ENCODE results near the gene IRX6.

The IRX6 gene

GRCh38 chr16:55367866-55368603 is 44.0 kb downstream of the IRX6 start:
- no peak for DNase-seq (ENCODE audit: low spot score)

GRCh38 chr16:55369151-55369550 is 45.1 kb downstream of the IRX6 start:
- no peak for DNase-seq (ENCODE audit: low spot score)

- DNase-seq (ENCODE audit: low spot score) = no peak
Observed at GRCh38 chr16:55370762-55371482, 46.9 kb downstream of the IRX6 start.

- no peak for DNase-seq (ENCODE audit: low spot score)
Observed at GRCh38 chr16:55372792-55373488, 48.9 kb downstream of the IRX6 start.

DNA sequence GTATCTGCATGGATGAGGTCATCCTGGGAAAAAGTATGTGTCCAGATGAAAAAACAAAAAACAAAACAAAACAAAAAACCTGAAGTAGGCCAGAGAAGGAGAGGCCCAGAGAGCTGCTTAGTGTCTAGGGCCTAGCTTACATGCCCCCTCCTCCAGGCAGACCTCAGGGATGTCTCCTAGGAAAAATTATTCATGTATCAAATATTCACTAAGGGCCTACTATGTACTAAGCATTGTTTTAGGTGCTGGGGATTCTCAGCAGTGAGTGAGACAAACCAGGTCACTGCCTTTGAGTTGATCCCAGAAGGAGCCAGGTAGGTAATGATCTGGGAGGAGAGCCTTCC is 49.5 kb downstream of the IRX6 start:
- no peak for DNase-seq (ENCODE audit: low spot score)

DNA sequence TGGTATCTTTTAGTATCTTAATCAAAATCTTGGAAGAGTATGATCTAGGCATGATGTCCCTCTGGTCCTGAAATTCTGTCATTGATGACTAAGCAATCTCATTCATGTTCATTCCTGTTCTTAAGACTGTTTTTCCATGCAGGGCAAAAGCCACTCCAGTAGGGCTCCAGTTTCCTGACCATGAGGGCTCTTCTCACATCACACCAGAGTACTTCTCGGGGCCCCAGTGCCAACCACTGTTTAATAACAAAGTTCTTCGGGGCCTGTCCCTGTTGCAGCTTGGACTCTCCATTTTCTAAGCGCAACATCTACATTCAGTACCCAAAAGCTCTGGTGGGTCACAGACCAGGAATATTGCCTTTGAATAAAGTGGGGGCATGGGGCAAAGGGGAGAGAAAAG is 52.0 kb downstream of the IRX6 start:
- no peak for DNase-seq (ENCODE audit: low spot score)

GRCh38 chr16:55376567-55377167 is 52.7 kb downstream of the IRX6 start:
- no peak for DNase-seq (ENCODE audit: low spot score)

DNA sequence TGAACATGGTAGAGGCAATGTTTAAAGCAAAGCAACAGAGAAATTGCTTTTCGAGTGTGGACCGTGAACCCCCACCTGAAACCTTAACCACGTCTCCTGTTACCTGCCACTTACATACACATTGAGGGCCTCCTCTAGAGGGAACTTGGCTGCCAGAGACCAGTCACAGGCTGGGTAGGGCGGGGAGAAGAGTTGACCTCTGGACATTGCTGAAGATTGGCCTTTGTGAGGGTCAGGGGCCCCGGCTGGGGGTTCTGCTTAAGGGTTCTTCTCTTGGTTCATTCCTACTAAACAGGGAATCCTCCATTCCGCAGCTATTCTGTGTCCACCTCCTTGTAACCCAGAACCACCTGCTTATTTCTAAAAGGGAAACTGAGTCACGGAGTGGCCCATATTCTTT is 53.8 kb downstream of the IRX6 start:
- no peak for DNase-seq (ENCODE audit: low spot score)

DNA sequence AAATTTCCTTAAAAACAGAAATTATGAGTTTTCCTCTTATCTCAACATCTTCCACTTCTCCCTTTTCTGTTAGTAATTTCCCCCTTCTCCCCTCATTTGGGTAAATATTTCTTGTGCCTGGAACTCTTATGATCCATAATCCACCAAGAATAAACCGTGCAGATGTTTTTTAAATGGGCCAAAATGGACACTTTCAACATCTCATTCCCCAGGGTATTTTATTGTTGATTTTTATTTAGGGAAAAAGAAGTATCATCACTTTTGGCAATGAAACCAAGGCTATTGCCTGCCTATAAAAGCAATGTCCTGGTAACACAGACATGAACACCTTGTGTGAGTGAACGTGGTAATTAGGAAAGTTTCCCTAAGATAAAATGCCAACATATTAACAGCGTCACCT is 54.6 kb downstream of the IRX6 start:
- no peak for DNase-seq (ENCODE audit: low spot score)

- no peak for DNase-seq (ENCODE audit: low spot score)
Observed at GRCh38 chr16:55379371-55379770, 55.4 kb downstream of the IRX6 start.

DNA sequence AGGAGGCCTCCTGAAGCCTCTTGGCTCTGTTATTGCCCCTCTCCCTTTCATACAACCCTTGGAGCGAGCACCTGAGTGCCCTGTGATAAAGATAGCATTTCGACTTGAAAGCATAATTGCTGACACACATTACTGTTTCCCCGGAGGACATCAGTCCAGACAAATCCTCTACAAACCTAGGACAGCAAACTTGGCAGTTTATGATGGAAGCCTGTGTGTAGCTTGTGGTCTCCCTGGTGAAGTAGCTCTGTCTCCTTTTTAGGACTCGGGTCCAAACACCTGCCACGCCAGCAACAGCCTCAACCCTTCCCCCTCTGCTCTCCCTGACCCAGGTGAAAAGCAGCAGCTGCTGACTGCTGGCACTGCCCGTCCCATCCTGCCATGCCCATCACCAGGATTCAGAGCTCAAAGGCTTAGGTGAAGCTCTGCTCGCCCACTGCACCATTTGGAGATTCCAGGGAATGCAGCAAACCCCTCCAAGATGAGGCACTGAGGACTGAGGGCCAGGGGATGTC is 55.9 kb downstream of the IRX6 start:
- DNase-seq (ENCODE audit: low spot score) = no peak

All from NAMALWA (cell line).